BLaER1 (cell line): Measurements from ENCODE around the gene DNAH11.
"Not testable (repeated sequence)": the region's sequence is repeated elsewhere in the genome, so short reads cannot be mapped to it uniquely, and the experiment has no call there.

Experiments
- H3K27ac ChIP-seq: shearing (Covaris generic); formaldehyde crosslinking; 2 replicates; pipeline ENCODE4 v1.8.1; 2022
- H3K27me3 ChIP-seq: shearing (Covaris generic); formaldehyde crosslinking; 2 replicates; pipeline ENCODE4 v1.8.1; 2022
- H3K36me3 ChIP-seq: shearing (Covaris generic); formaldehyde crosslinking; 2 replicates; pipeline ENCODE4 v1.8.1; 2022
- H3K4me1 ChIP-seq: shearing (Covaris generic); formaldehyde crosslinking; 2 replicates; pipeline ENCODE4 v1.8.1; 2022
- H3K4me2 ChIP-seq: shearing (Covaris generic); formaldehyde crosslinking; 2 replicates; pipeline ENCODE4 v1.8.1; 2022
- H3K4me3 ChIP-seq: shearing (Covaris generic); formaldehyde crosslinking; 2 replicates; pipeline ENCODE4 v1.8.1; 2022
- H3K9ac ChIP-seq: shearing (Covaris generic); formaldehyde crosslinking; 2 replicates; pipeline ENCODE4 v1.8.1; 2022
- H3K9me3 ChIP-seq: shearing (Covaris generic); formaldehyde crosslinking; 2 replicates; pipeline ENCODE4 v1.8.1; 2022
- H4K20me1 ChIP-seq: shearing (Covaris generic); formaldehyde crosslinking; 2 replicates; pipeline ENCODE4 v1.8.1; 2022
- Cebpa-rat ChIP-seq: shearing (Covaris generic); IDR thresholded peaks from 2 replicates; pipeline ENCODE4 v1.8.1; 2022

The DNAH11 gene

DNA sequence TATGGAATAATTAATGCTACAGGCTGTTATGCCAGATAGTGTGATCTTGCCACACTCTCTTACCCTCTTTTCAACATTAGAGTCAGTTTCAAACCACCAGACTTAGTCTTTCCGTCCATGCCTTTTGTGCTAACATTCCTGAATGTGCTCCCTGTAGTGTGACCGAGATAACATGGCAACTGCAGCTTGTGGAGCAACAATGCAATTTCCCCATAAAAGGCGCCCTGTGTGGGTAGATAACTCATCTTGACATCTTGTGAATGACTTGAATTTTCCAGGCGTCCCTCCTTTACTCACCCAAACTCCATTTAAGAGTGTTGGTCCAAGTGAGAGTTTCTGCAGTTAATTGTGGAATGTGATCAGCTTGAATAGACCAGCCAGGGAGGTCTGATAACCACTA, 99.6 kb downstream of the DNAH11 start:
- H3K4me3 ChIP-seq: no peak overlapping the region
- TF ChIP-seq Cebpa-rat: no peak
- no peaks in the 10 kb centered on the region for H4K20me1 ChIP-seq
- no peak overlapping the region for H3K27ac ChIP-seq
- H3K9me3 ChIP-seq: no peaks in the 10 kb centered on the region
- H3K9ac ChIP-seq: no peak overlapping the region
- no peaks in the 10 kb centered on the region for H3K4me1 ChIP-seq
- H3K4me2 ChIP-seq: no peak overlapping the region
- H3K27me3 ChIP-seq: no peaks in the 10 kb centered on the region
- no peaks in the 10 kb centered on the region for H3K36me3 ChIP-seq

DNA sequence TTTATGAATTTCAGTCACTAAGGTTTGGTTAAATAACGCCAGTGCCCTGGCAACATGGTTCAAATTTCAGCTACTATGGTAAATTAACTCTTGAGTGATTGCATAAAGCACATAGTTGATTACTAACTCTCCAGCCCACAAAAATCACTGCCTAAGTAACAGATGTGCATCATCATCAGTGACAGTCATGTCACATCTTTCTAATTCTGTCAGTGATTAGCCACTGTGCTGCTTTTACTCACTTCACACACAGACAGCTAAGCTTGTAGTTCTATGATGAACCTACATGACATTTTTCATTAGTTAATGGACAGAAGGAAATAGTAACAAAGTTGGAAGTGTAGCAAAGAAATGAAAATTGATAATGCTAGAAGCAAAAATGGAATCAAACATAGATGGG, 108.9 kb downstream of the DNAH11 start:
- Histone ChIP-seq H3K27me3 (no peaks in the 10 kb centered on the region), H3K36me3 (no peaks in the 10 kb centered on the region), H3K4me3 (no peak overlapping the region), H4K20me1 (no peaks in the 10 kb centered on the region), H3K4me2 (no peak overlapping the region), H3K9me3 (no peaks in the 10 kb centered on the region), H3K9ac (no peak overlapping the region), H3K4me1 (no peaks in the 10 kb centered on the region), H3K27ac (no peak overlapping the region)
- no peak for TF ChIP-seq Cebpa-rat

DNA sequence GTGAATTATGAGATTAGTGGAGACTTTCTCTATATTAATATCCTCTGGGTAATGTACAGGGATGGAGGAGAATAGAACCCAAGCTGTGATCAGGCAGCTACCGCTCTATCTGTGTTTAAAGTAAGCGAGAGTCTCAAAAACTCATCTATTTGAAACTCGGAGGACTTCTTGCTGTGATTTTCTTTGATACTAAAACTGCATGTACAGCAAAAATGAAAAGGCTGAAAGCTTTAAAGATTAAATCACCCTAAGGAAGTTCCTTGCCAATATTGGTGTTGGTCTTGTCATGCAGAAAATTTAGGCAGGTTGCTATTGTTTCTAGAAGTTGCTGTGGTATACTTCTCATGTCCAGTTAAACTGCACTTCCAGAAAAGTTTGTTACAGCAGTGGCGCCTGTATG, 110.8 kb downstream of the DNAH11 start:
- Histone ChIP-seq H3K36me3 (no peaks in the 10 kb centered on the region), H3K9ac (no peak overlapping the region), H3K9me3 (no peaks in the 10 kb centered on the region), H3K4me2 (no peak overlapping the region), H3K4me3 (no peak overlapping the region), H3K27ac (no peak overlapping the region), H3K27me3 (no peaks in the 10 kb centered on the region), H4K20me1 (no peaks in the 10 kb centered on the region), H3K4me1 (no peaks in the 10 kb centered on the region)
- TF ChIP-seq Cebpa-rat: no peak

DNA sequence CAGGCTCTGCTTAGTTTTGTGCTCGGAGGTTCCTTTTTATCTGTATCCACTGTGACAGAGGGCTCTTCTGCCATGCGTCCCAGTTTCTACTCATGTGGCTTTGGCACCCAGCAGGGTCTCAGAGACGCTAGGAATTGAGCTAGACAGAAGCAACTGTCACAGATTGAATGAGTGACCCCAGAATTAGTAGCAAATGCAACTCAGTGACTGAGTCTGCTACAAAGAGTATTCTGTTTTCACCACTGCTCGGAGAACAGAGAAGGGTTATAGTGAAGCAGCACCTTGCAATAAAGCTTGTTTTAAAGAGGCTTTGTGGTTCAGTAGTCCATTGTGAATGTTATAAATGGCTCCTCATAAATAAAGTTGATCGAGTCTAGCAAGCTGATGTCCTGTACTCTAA, 113.2 kb downstream of the DNAH11 start:
- no peak for TF ChIP-seq Cebpa-rat
- no peaks in the 10 kb centered on the region for H4K20me1 ChIP-seq
- no peak overlapping the region for H3K9ac ChIP-seq
- H3K27ac ChIP-seq: no peak overlapping the region
- H3K4me2 ChIP-seq: no peak overlapping the region
- H3K4me3 ChIP-seq: no peak overlapping the region
- H3K27me3 ChIP-seq: no peaks in the 10 kb centered on the region
- H3K9me3 ChIP-seq: no peaks in the 10 kb centered on the region
- no peaks in the 10 kb centered on the region for H3K36me3 ChIP-seq
- H3K4me1 ChIP-seq: no peaks in the 10 kb centered on the region

DNA sequence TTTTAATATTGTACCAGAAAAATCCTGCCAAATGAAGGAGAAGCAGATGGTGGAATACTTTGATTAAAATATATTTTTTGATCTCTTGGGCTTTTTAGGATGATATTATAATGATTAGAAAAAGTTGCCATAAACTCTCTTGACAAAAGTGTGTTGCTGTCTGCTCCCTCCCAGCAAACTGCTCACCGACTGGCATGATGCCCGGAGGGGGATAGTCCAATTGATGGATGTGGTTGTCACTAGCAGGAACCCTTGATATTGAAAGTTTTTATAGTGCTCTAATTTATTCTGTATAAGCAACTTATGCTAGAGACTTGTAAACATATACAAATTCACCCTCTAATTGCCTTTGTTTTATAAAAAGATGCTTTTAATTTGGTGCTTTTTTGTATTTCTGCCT, 114.0 kb downstream of the DNAH11 start:
- no peak overlapping the region for H3K4me2 ChIP-seq
- no peak overlapping the region for H3K4me3 ChIP-seq
- no peak overlapping the region for H3K9ac ChIP-seq
- H3K27ac ChIP-seq: no peak overlapping the region
- no peaks in the 10 kb centered on the region for H3K27me3 ChIP-seq
- no peaks in the 10 kb centered on the region for H4K20me1 ChIP-seq
- no peaks in the 10 kb centered on the region for H3K4me1 ChIP-seq
- peaks cover 5% of the 10 kb centered on the region for H3K9me3 ChIP-seq
- H3K36me3 ChIP-seq: no peaks in the 10 kb centered on the region
- no peak for TF ChIP-seq Cebpa-rat

DNA sequence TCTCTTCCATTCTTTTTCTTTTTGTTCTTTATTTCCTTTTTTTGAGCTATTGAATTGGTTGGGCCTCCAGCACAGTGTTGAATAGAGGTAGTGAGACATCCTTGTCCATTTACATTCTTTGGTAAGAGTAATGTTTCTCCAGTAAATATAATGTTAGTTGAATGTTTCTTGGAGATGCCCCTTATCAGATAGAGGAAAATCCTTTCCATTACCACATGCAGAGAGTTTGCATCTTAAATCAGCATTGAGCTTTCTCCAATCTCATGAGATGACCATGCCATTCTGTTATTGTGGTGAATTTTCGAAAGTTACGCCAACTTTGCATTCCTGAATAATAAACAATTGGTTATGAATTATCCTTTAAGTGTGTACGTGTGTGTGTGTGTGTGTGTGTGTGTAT, 127.7 kb downstream of the DNAH11 start:
- H3K4me1 ChIP-seq: no peaks in the 10 kb centered on the region
- H3K36me3 ChIP-seq: no peaks in the 10 kb centered on the region
- H3K27ac ChIP-seq: no peak overlapping the region
- no peak overlapping the region for H3K9ac ChIP-seq
- H3K9me3 ChIP-seq: no peaks in the 10 kb centered on the region
- H3K4me3 ChIP-seq: no peak overlapping the region
- H4K20me1 ChIP-seq: no peaks in the 10 kb centered on the region
- no peaks in the 10 kb centered on the region for H3K27me3 ChIP-seq
- TF ChIP-seq Cebpa-rat: no peak
- H3K4me2 ChIP-seq: no peak overlapping the region

DNA sequence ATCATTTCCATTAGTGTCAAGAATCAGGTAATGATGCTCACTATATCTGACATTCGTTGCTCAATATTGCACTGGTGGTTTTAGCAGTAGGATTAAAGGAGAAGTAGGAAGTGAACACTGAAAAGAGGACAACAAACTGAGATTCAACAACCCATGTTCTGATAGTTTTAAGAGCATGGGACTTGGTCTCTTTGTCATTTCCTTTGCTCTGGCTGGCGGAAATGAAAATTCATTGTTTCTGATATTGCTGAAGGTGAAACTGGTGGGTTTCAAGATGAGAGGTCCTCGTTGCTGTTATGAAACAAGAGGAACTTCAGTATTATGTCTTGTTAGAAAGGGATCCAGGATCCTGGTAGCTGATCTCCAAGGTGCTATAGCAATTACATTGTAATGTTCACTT, 129.0 kb downstream of the DNAH11 start:
- no peaks in the 10 kb centered on the region for H3K36me3 ChIP-seq
- H4K20me1 ChIP-seq: no peaks in the 10 kb centered on the region
- H3K4me2 ChIP-seq: no peak overlapping the region
- no peaks in the 10 kb centered on the region for H3K27me3 ChIP-seq
- H3K27ac ChIP-seq: no peak overlapping the region
- H3K4me1 ChIP-seq: no peaks in the 10 kb centered on the region
- H3K9me3 ChIP-seq: no peaks in the 10 kb centered on the region
- no peak overlapping the region for H3K4me3 ChIP-seq
- H3K9ac ChIP-seq: no peak overlapping the region
- no peak for TF ChIP-seq Cebpa-rat

DNA sequence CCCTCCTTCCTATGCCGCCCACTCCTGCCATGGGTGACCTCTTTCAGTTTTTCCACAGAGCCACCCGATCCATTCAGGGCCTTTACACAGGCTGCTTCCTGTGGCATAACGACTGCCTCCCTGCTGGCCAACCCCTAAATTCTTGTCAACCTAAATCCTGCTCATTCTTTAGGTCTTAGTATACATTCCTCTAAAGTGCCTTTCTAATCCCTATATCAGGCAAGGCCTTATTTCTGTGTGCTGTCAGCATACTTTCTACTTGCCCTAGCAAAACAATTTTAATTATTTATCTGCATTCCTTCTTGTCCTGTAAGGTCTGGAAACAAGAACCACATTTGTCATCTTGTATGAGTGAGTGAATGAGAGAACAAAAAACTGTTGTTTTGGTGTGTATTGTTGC, 132.4 kb downstream of the DNAH11 start:
- Histone ChIP-seq H3K9me3 (peaks cover 7% of the 10 kb centered on the region), H3K4me2 (no peak overlapping the region), H3K27me3 (no peaks in the 10 kb centered on the region), H3K9ac (no peak overlapping the region), H3K4me1 (no peaks in the 10 kb centered on the region), H3K4me3 (no peak overlapping the region), H3K36me3 (no peaks in the 10 kb centered on the region), H4K20me1 (no peaks in the 10 kb centered on the region), H3K27ac (no peak overlapping the region)
- no peak for TF ChIP-seq Cebpa-rat

DNA sequence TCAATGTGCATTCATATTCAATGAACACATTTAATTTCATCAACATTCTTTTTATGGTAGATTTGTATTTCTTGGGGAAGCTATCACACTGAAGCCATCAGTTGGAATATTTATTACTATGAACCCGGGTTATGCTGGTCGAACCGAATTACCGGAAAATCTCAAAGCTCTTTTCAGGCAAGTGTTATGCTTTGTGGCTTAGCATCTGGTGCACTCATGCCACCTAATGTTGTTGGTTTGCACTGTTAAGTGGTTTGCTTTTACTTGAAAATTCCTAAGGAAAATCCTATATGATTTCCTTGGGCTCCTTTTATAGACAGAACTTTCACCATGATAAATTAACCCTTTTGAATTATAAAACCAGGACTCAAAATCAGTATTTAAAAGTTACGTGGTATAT, 147.9 kb downstream of the DNAH11 start:
- no peak for TF ChIP-seq Cebpa-rat
- H3K4me1 ChIP-seq: no peaks in the 10 kb centered on the region
- H3K4me2 ChIP-seq: no peak overlapping the region
- no peaks in the 10 kb centered on the region for H4K20me1 ChIP-seq
- H3K36me3 ChIP-seq: no peaks in the 10 kb centered on the region
- no peak overlapping the region for H3K4me3 ChIP-seq
- no peak overlapping the region for H3K9ac ChIP-seq
- no peak overlapping the region for H3K27ac ChIP-seq
- no peaks in the 10 kb centered on the region for H3K27me3 ChIP-seq
- H3K9me3 ChIP-seq: no peaks in the 10 kb centered on the region

DNA sequence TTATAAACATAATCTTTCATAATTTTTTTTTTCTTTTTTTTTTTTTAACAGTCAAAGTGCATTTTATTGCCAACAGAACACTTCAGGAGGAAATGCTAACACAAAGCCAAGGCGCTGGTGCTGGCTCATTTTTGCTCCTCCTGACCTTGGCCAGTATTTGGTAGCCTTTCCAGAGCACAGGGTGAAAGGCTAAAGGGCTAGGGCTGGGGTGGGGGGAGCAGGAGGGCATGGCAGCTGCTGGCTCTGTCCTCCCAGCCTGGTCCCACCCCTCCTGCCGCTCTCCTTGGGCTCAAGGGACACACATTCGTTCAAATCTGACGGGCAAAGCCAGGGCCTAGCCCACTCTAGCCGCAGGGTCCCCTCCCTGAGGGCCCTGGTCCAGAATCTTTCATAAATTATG, 148.3 kb downstream of the DNAH11 start:
- not testable (repeated sequence) for H3K4me3 ChIP-seq, H3K27me3 ChIP-seq, H3K4me1 ChIP-seq, H4K20me1 ChIP-seq, H3K4me2 ChIP-seq, H3K9me3 ChIP-seq, H3K9ac ChIP-seq, H3K36me3 ChIP-seq, H3K27ac ChIP-seq

DNA sequence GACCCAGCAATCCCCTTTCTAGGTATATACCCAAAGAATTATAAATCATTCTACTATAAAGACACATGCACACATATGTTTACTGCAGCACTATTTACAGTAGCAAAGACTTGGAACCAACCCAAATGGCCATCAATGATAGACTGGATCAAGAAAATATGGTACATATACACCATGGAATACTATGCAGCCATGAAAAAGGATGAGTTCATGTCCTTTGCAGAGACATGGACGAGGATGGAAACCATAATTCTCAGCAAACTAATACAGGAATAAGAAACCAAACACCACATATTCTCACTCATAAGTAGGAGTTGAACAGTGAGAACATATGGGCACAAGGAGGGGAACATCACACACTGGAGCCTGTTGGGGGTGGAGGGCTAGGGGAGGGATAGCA, 157.7 kb downstream of the DNAH11 start:
- H4K20me1 ChIP-seq, H3K4me1 ChIP-seq, H3K9ac ChIP-seq, H3K9me3 ChIP-seq, H3K4me3 ChIP-seq, H3K4me2 ChIP-seq, H3K36me3 ChIP-seq, H3K27me3 ChIP-seq, H3K27ac ChIP-seq: not testable (repeated sequence)

DNA sequence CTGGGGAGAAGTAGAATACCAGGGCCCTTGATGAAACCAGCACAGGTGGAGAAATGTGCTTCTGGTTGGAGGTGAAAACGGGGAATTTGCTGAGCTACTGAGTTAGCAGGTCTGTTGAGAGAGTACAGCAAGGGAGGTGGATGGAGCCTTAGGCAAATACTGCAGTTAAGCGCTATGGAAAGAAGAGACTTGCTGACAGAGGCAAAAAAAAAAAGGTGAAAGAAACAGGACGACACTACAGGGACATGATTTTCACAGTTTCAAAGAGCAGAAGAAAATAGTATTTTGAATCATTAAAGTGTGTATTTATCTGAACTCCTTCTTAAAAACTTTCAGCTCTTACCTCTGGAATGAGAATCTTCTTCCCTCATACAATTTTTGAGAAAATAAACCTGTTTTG, 159.5 kb downstream of the DNAH11 start:
- Histone ChIP-seq H3K4me2 (no peak overlapping the region), H3K9ac (no peak overlapping the region), H3K36me3 (no peaks in the 10 kb centered on the region), H3K27ac (no peak overlapping the region), H3K4me1 (no peaks in the 10 kb centered on the region), H3K4me3 (no peak overlapping the region), H4K20me1 (no peaks in the 10 kb centered on the region), H3K27me3 (no peaks in the 10 kb centered on the region), H3K9me3 (no peaks in the 10 kb centered on the region)
- TF ChIP-seq Cebpa-rat: no peak
